ENCODE data around the gene ZSCAN1.
"Not testable (repeated sequence)": the region's sequence is repeated elsewhere in the genome, so short reads cannot be mapped to it uniquely, and the experiment has no call there.

ZSCAN1 gene
- total RNA-seq, result 0 reads per million in 3 donors

DNA sequence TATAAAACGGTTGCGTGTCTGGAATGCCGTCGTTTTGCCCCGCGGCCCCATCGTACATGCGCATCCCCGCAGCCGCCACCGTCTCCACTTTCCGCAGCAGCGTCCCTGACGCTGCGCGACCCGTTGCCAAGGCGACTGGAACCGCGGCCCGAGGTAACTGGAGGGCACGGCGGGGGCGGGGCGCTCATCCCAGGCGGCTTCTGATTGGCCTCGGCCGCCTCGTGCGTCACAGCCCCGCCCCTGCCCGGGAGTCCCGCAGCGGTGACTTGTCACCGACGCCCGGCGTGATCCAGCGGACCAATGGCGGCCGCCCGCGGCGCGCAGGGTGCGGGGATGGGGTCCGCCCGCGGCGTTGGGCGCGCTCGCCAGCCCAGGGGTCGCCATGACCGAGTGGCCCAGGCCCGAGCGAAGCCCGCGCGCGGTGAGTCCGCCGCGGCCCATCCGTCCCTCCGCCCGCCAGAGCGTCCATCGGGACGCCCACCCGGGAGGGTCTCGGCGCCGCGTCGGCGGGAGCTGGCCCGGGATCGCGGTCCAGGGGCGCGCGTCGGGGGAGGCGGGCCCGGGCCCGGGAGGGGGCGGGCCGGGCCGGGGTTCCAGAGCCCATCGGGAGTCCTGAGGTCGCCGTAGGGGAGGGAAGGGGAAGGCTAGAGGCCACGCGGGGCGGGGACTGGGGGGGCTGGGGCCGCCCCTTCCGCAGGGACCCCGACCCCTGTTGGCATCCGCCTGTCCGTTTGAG, at the start of gene ZSCAN1:
Gene ZSCAN1 (plus strand): TSS at position 285 of the 736 bp plus-strand sequence. CDS start 3,812 bp downstream, outside the sequence.
- Histone ChIP-seq H3K27ac (ENCODE audit: insufficient read depth, low read length, poor library complexity, severe bottlenecking) (no peak within 1 kb of the TSS), H3K9me3 (ENCODE audit: control insufficient read depth, low read length) (no peaks in the 10 kb centered on the region), H3K4me1 (ENCODE audit: control insufficient read depth, insufficient read depth, low read length, poor library complexity, severe bottlenecking) (no peaks in the 10 kb centered on the region), H3K27me3 (replicated peaks; ENCODE audit: control insufficient read depth, insufficient read depth, low read length, poor library complexity, severe bottlenecking) (no peaks in the 10 kb centered on the region), H3K4me3 (ENCODE audit: insufficient read depth, low read depth, low read length, poor library complexity, severe bottlenecking) (no peak within 1 kb of the TSS), H3K36me3 (ENCODE audit: control insufficient read depth, insufficient read depth, low read length) (no peaks in the 10 kb centered on the region)
- DNase-seq, result no peak

- Histone ChIP-seq H3K4me3 (ENCODE audit: insufficient read depth, low read depth, low read length, poor library complexity, severe bottlenecking) (no peak overlapping the region), H3K36me3 (ENCODE audit: control insufficient read depth, insufficient read depth, low read length) (peaks cover 36% of the 10 kb centered on the region), H3K27me3 (replicated peaks; ENCODE audit: control insufficient read depth, insufficient read depth, low read length, poor library complexity, severe bottlenecking) (no peaks in the 10 kb centered on the region), H3K27ac (ENCODE audit: insufficient read depth, low read length, poor library complexity, severe bottlenecking) (no peak overlapping the region), H3K9me3 (ENCODE audit: control insufficient read depth, low read length) (peaks cover 28% of the 10 kb centered on the region), H3K4me1 (ENCODE audit: control insufficient read depth, insufficient read depth, low read length, poor library complexity, severe bottlenecking) (no peaks in the 10 kb centered on the region)
- no peak for DNase-seq
These were observed 41.0 kb upstream of the ZSCAN1 start for GRCh38 chr19:57992841-57993240.

DNA sequence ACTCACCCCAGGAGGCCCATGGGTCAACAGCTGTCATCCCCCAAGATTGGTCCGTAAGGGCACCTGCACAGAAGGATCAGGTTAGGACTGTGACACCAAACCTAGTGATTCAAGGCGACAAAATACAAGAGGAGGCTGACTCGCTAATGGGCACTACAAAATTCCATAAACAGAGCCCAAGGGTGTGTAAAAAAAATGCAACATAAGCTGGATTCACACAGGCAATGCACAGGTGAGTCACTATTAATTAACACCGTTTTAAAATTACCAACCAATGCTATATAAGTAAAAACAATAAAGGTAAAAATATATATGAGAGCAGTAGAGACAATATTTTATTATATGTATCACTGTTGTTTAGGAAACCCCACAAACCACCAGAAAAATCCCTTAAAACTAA, 33.1 kb upstream of the ZSCAN1 start:
- H3K27me3 ChIP-seq (replicated peaks; ENCODE audit: control insufficient read depth, insufficient read depth, low read length, poor library complexity, severe bottlenecking), result no peaks in the 10 kb centered on the region
- H3K9me3 ChIP-seq (ENCODE audit: control insufficient read depth, low read length), result peaks cover 22% of the 10 kb centered on the region
- H3K36me3 ChIP-seq (ENCODE audit: control insufficient read depth, insufficient read depth, low read length), result peaks cover 40% of the 10 kb centered on the region

GRCh38 chr19:58001895-58002369, 31.9 kb upstream of the ZSCAN1 start:
- DNase-seq, result no peak
- H3K4me1 ChIP-seq (ENCODE audit: control insufficient read depth, insufficient read depth, low read length, poor library complexity, severe bottlenecking), result peaks cover 12% of the 10 kb centered on the region
- H3K27me3 ChIP-seq (replicated peaks; ENCODE audit: control insufficient read depth, insufficient read depth, low read length, poor library complexity, severe bottlenecking), result no peaks in the 10 kb centered on the region
- H3K9me3 ChIP-seq (ENCODE audit: control insufficient read depth, low read length), result peaks cover 33% of the 10 kb centered on the region
- H3K4me3 ChIP-seq (ENCODE audit: insufficient read depth, low read depth, low read length, poor library complexity, severe bottlenecking), result peak overlapping the region; percentile 90
- H3K36me3 ChIP-seq (ENCODE audit: control insufficient read depth, insufficient read depth, low read length), result peaks cover 43% of the 10 kb centered on the region
- peak overlapping the region; percentile 81 for H3K27ac ChIP-seq (ENCODE audit: insufficient read depth, low read length, poor library complexity, severe bottlenecking)

More for the DNA sequence above, 33.1 kb upstream of the ZSCAN1 start:
- H3K4me3 ChIP-seq (ENCODE audit: insufficient read depth, low read depth, low read length, poor library complexity, severe bottlenecking), result no peak overlapping the region
- peaks cover 12% of the 10 kb centered on the region for H3K4me1 ChIP-seq (ENCODE audit: control insufficient read depth, insufficient read depth, low read length, poor library complexity, severe bottlenecking)
- H3K27ac ChIP-seq (ENCODE audit: insufficient read depth, low read length, poor library complexity, severe bottlenecking), result no peak overlapping the region
- no peak for DNase-seq

DNA sequence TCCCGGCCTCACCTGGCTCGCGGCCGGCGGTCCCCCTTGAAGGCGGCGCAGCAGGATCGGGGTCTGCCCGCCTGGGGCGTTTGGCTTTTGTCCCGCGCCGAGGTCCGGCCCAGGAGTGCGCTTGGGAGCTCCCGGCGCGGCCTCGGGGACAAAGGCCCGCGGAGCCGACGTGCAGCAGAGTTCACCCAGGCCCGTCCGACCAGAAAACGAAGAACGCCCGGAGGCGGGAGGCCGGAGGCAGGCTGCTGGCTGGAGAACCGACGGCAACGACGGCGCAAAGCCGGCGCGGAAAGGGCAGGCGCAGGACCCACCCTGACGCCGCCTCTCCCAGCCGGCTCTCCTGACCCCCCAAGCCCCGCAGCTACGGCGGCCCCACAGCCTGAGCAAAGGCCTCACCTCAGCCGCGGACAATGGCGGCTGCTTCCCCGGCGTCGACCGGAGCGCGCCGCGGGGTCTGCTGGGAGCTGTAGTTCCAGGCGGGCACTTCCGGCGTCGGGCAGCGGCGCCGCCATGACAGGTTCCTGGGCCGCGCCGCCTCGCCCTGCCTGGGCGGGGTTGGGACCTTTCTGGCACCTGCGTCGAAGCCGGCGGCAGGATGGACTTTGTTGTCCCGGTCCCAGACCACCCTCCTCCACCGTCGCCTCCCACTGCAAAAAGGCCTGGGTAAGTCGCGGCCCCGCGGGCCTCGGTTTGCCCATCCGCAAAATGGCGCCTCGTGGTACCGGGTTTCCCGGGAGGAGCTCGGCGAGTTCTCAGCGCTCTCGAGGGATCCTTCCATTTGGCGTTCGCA, 31.2 kb upstream of the ZSCAN1 start, which contains the start of gene ZNF606:
Gene ZNF606 (minus strand): TSS at position 437 of the 790 bp plus-strand sequence. CDS start 1,501 bp downstream, outside the sequence.
- peak within 1 kb of the TSS; percentile 90 for H3K4me3 ChIP-seq (ENCODE audit: insufficient read depth, low read depth, low read length, poor library complexity, severe bottlenecking)
- H3K9me3 ChIP-seq (ENCODE audit: control insufficient read depth, low read length), result peaks cover 40% of the 10 kb centered on the region
- no peaks in the 10 kb centered on the region for H3K27me3 ChIP-seq (replicated peaks; ENCODE audit: control insufficient read depth, insufficient read depth, low read length, poor library complexity, severe bottlenecking)
- H3K36me3 ChIP-seq (ENCODE audit: control insufficient read depth, insufficient read depth, low read length), result peaks cover 38% of the 10 kb centered on the region
- H3K27ac ChIP-seq (ENCODE audit: insufficient read depth, low read length, poor library complexity, severe bottlenecking), result peak within 1 kb of the TSS; percentile 81
- DNase-seq, result peak; percentile 64 to 75 (median 73)
- peaks cover 12% of the 10 kb centered on the region for H3K4me1 ChIP-seq (ENCODE audit: control insufficient read depth, insufficient read depth, low read length, poor library complexity, severe bottlenecking)

DNA sequence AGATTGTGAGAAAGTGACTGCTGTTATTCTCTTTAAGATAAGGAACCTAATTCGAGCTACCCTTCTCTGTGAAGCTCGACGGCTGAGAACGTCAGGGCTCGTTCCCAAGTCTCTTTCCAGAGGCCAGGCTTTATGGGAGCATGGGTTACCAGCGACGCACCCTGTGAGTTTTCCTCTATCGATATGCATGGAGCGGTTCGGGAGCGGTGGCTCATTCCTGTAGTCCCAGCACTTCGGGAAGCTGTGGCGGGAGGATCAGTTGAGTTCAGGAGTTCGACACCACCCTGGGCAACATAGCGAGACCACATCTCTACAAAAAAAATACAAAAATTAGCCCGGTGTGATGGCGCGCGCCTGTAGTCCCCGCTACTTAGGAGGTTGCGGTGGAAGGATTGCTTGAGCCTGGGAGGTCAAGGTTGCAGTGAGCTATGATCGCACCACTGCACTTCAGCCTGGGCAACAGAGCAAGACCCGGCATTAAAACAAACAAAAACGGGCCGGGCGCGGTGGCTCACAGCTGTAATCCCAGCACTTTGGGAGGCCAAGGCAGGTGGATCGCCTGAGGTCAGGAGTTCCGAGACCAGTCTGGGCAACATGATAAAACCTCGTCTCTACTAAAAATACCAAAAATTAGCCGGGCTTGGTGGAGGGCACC, 30.5 kb upstream of the ZSCAN1 start:
- Histone ChIP-seq H3K27ac (ENCODE audit: insufficient read depth, low read length, poor library complexity, severe bottlenecking) (peak overlapping the region; percentile 81), H3K4me3 (ENCODE audit: insufficient read depth, low read depth, low read length, poor library complexity, severe bottlenecking) (peak overlapping the region; percentile 90), H3K27me3 (replicated peaks; ENCODE audit: control insufficient read depth, insufficient read depth, low read length, poor library complexity, severe bottlenecking) (no peaks in the 10 kb centered on the region), H3K9me3 (ENCODE audit: control insufficient read depth, low read length) (peaks cover 44% of the 10 kb centered on the region), H3K4me1 (ENCODE audit: control insufficient read depth, insufficient read depth, low read length, poor library complexity, severe bottlenecking) (peaks cover 12% of the 10 kb centered on the region), H3K36me3 (ENCODE audit: control insufficient read depth, insufficient read depth, low read length) (peaks cover 32% of the 10 kb centered on the region)
- DNase-seq, result no peak

DNA sequence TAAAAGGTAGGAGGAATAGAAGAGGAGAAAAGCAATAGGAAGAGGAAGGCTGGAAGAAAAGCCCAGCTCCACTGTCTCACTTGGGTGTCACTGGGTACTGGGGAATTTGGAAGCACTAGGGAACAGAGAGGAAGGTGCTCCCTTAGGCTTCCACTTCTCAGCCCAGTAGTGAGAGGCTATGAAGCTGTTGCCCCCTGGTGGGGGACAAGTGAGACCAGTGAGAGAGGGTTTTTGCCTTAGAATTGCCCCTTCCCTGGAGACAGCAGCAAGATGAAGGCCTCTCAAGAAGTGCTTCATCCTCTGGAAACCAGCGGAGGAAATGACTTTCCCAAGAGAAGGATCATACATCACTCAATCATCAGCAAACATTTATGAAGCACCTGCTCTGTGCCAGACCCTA, 26.5 kb upstream of the ZSCAN1 start:
- peaks cover 66% of the 10 kb centered on the region for H3K9me3 ChIP-seq (ENCODE audit: control insufficient read depth, low read length)
- no peak for DNase-seq

DNA sequence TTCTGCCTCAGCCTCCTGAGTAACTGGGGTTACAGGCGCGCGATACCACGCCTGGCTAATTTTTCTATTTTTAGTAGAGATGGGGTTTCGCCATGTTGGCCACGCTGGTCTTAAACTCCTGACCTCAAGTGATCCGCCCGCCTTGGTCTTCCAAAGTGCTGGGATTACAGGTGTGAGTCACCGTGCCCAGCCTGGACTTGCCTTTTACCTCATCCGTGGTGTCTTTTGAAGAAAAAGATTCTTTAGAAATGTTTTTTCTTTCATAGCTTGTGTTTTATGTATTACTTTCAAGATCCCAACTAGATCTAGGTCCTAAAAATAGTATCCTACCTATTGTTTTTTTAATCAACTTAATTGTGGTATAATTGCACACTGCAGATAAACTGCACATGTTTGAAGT, 24.9 kb upstream of the ZSCAN1 start:
- not testable (repeated sequence) for H3K27me3 ChIP-seq (replicated peaks; ENCODE audit: control insufficient read depth, insufficient read depth, low read length, poor library complexity, severe bottlenecking); DNase-seq; H3K4me1 ChIP-seq (ENCODE audit: control insufficient read depth, insufficient read depth, low read length, poor library complexity, severe bottlenecking); H3K27ac ChIP-seq (ENCODE audit: insufficient read depth, low read length, poor library complexity, severe bottlenecking)
- Histone ChIP-seq H3K9me3 (ENCODE audit: control insufficient read depth, low read length) (peaks cover 57% of the 10 kb centered on the region), H3K4me3 (ENCODE audit: insufficient read depth, low read depth, low read length, poor library complexity, severe bottlenecking) (peak overlapping the region; percentile 35), H3K36me3 (ENCODE audit: control insufficient read depth, insufficient read depth, low read length) (peaks cover 16% of the 10 kb centered on the region)

More for the DNA sequence above, 26.5 kb upstream of the ZSCAN1 start:
- Histone ChIP-seq H3K27me3 (replicated peaks; ENCODE audit: control insufficient read depth, insufficient read depth, low read length, poor library complexity, severe bottlenecking) (no peaks in the 10 kb centered on the region), H3K4me3 (ENCODE audit: insufficient read depth, low read depth, low read length, poor library complexity, severe bottlenecking) (no peak overlapping the region), H3K4me1 (ENCODE audit: control insufficient read depth, insufficient read depth, low read length, poor library complexity, severe bottlenecking) (peaks cover 5% of the 10 kb centered on the region), H3K27ac (ENCODE audit: insufficient read depth, low read length, poor library complexity, severe bottlenecking) (no peak overlapping the region), H3K36me3 (ENCODE audit: control insufficient read depth, insufficient read depth, low read length) (peaks cover 17% of the 10 kb centered on the region)

DNA sequence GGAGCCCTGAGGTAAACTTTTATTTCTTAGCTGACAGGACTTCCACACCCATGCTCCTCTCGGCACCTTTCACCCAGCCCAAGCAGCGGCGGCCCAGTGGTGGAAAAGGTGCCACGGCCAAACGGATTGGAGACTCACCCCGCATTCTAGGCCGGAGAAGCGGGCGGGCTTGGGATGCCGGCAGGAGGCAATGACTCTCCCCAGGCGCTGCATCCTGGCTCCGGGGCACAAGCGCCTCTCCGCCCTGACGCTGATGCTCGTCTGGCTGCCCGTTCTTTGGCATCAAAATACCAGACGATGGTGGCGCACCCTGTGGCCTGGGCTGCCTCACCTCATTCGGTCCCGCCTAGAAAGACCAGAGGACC, 24.5 kb upstream of the ZSCAN1 start:
- DNase-seq, result no peak
- Histone ChIP-seq H3K9me3 (ENCODE audit: control insufficient read depth, low read length) (peaks cover 53% of the 10 kb centered on the region), H3K4me1 (ENCODE audit: control insufficient read depth, insufficient read depth, low read length, poor library complexity, severe bottlenecking) (no peaks in the 10 kb centered on the region), H3K27me3 (replicated peaks; ENCODE audit: control insufficient read depth, insufficient read depth, low read length, poor library complexity, severe bottlenecking) (no peaks in the 10 kb centered on the region), H3K36me3 (ENCODE audit: control insufficient read depth, insufficient read depth, low read length) (peaks cover 12% of the 10 kb centered on the region), H3K4me3 (ENCODE audit: insufficient read depth, low read depth, low read length, poor library complexity, severe bottlenecking) (peak overlapping the region; percentile 35), H3K27ac (ENCODE audit: insufficient read depth, low read length, poor library complexity, severe bottlenecking) (no peak overlapping the region)

Data from effector memory CD4-positive, alpha-beta T cell (primary cell).